ENCODE results near the gene KBTBD4.

KBTBD4 gene

DNA sequence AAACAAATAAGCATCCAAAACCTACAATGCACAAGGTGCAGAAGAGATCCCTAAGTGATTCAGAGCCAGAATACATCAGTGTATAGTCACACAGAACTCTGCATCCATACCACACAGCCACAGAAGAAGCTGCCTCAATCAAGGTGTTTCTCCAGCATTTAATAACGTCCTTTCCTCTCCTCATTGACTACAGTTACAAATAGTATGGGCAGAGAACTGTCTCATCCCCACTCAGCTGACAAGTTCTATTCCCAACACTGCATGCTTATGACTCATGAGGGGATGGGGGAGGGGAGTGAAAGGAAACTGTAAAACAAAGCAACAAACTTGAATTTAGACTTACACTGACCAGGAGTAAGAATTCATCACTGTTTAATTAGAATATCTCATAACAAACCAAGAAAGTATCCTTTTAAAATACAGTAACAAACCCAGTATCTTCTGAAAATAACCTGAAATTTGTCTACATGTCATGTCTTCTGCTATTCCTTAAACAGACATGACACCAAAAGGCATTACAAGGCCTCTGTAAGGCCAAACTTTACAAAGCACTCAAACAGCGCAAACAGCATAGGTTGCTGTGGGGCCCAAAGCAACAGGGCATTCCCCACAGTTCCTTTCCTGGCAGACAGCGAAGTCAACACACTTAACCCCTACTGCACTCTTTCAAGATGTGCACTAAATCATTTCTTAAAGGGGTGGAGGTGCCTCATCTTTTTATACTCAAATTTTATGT is 55.1 kb downstream of the KBTBD4 start:
- peaks cover 44% of the 10 kb centered on the region for H3K4me1 ChIP-seq

More for the DNA sequence above, 55.1 kb downstream of the KBTBD4 start:
- no peak overlapping the region for H3K27ac ChIP-seq
- no peak overlapping the region for H3K4me3 ChIP-seq
- H3K4me2 ChIP-seq: peak overlapping the region; percentile 27
- H3K36me3 ChIP-seq: peaks cover 45% of the 10 kb centered on the region
- no peak for TF ChIP-seq Cebpa-rat (IDR thresholded peaks at IDR 0.05)
- H4K20me1 ChIP-seq: peaks cover 100% of the 10 kb centered on the region
- H3K9ac ChIP-seq: peak overlapping the region; percentile 13; the same call in 1 of the 2 replicates
- no peaks in the 10 kb centered on the region for H3K9me3 ChIP-seq
- no peaks in the 10 kb centered on the region for H3K27me3 ChIP-seq
